Activated naive CD4-positive, alpha-beta T cell treated with anti-CD3 and anti-CD28 coated beads for 36 hours (primary cell): ENCODE results near the gene PARG. TPM values are rescaled to one million over a fixed set of nuclear protein-coding genes. Genes with fewer than 3 reads are reported as not detected.

Source experiments
- CTCF ChIA-PET: fragments of 350-600 bp; sonication (Branson Sonifier 250); formaldehyde crosslinking; loops from one replicate; lab custom pipeline; 2021; ENCODE audit warnings: antibody characterized with exemption; lab: Charles Lee
- DNase-seq: peaks from one replicate; pipeline ENCODE4 v3.0.0-alpha.2; 2020
- H3K27ac Mint-ChIP-seq: one replicate; pipeline ENCODE4 v1.8.0; 2021; ENCODE audit warnings: mild to moderate bottlenecking, mixed read lengths
- H3K27me3 Mint-ChIP-seq: one replicate; pipeline ENCODE4 v1.8.0; 2021; ENCODE audit warnings: low read depth, mixed read lengths
- H3K36me3 Mint-ChIP-seq: one replicate; pipeline ENCODE4 v1.8.0; 2021; ENCODE audit warnings: low read depth, mixed read lengths
- H3K4me1 Mint-ChIP-seq: one replicate; pipeline ENCODE4 v1.8.0; 2021; ENCODE audit warnings: low read depth, mixed read lengths
- H3K4me3 Mint-ChIP-seq: one replicate; pipeline ENCODE4 v1.8.0; 2021; ENCODE audit warnings: mild to moderate bottlenecking, moderate library complexity, mixed read lengths
- H3K9me3 Mint-ChIP-seq: one replicate; pipeline ENCODE4 v1.8.0; 2021; ENCODE audit warnings: mixed read lengths
- intact Hi-C: fragments of 100-400 bp; cut with micrococcal nuclease; formaldehyde crosslinking; loops from one replicate; pipeline ENCODE4 v1.15.1; 2023
- total RNA-seq, 2 experiments: library from RNA; stranded (reverse); gene quantifications; one replicate each; pipeline ENCODE4 v1.2.3, GENCODE V29; 2021

Gene PARG
- total RNA-seq, 2 experiments from 2014 or later, result 25.4 to 27.2 TPM

GRCh38 chr10:49837051-49837478 lies 104.8 kb downstream of the PARG start:
- H3K4me3 Mint-ChIP-seq, result no peak overlapping the region
- no peak for DNase-seq
- peaks cover 36% of the 10 kb centered on the region for H3K36me3 Mint-ChIP-seq
- no peaks in the 10 kb centered on the region for H3K27me3 Mint-ChIP-seq
- CTCF ChIA-PET, result no interaction called here
- H3K4me1 Mint-ChIP-seq, result no peaks in the 10 kb centered on the region
- no peaks in the 10 kb centered on the region for H3K9me3 Mint-ChIP-seq
- intact Hi-C loops, result no loop called here
- no peak overlapping the region for H3K27ac Mint-ChIP-seq

DNA sequence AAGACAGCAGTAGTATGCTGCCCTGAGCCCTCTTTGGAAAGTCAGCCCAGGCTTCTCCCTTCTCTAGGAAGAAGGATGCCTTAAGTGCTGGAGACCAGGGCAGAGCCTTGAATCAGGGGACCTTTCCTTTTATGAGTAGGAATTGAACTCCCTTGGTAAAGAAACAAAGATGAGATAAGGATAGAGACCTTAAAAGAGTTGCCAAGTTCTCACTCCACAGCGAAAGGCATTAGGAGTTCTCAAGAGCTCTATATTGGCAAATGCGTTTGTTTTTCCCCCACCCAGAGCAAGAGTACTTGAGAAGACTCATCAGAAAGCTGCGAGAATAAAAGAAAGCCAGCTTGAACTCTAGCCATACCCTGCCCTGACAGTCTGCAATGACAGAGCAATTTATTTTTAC lies 106.9 kb downstream of the PARG start:
- Mint-ChIP-seq H3K27ac (no peak overlapping the region), H3K4me3 (no peak overlapping the region), H3K36me3 (peaks cover 30% of the 10 kb centered on the region), H3K27me3 (no peaks in the 10 kb centered on the region), H3K9me3 (no peaks in the 10 kb centered on the region), H3K4me1 (peaks cover 4% of the 10 kb centered on the region)
- CTCF ChIA-PET, result no interaction called here
- intact Hi-C loops, result no loop called here
- DNase-seq, result no peak

GRCh38 chr10:49834201-49834600 lies 107.6 kb downstream of the PARG start:
- no peaks in the 10 kb centered on the region for H3K27me3 Mint-ChIP-seq
- DNase-seq, result no peak
- H3K4me1 Mint-ChIP-seq, result peaks cover 5% of the 10 kb centered on the region
- intact Hi-C loops, result no loop called here
- CTCF ChIA-PET, result no interaction called here
- no peak overlapping the region for H3K27ac Mint-ChIP-seq
- no peak overlapping the region for H3K4me3 Mint-ChIP-seq
- H3K36me3 Mint-ChIP-seq, result peaks cover 26% of the 10 kb centered on the region
- H3K9me3 Mint-ChIP-seq, result no peaks in the 10 kb centered on the region

DNA sequence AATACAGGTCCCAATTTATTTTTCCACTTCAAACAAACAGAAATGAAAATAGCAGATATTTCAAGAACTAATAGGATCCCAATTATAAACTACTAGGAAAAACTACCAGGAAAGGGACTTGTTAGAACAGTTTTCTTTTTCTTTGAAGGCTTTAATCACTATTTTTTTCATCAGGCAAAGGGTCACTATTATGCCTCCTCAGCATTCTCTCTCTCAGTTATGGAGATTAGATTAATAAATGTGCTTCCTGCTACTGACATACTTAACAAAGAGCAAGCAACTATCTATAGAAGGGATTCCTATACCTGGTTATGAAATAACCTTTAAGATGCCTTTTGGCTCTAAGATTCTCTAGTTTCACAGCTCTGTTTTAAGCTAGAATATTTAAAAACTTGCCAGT lies 108.7 kb downstream of the PARG start:
- DNase-seq, result no peak
- no peak overlapping the region for H3K4me3 Mint-ChIP-seq
- intact Hi-C loops, result no loop called here
- H3K9me3 Mint-ChIP-seq, result no peaks in the 10 kb centered on the region
- no peaks in the 10 kb centered on the region for H3K27me3 Mint-ChIP-seq
- H3K36me3 Mint-ChIP-seq, result peaks cover 25% of the 10 kb centered on the region
- H3K27ac Mint-ChIP-seq, result no peak overlapping the region
- H3K4me1 Mint-ChIP-seq, result peaks cover 5% of the 10 kb centered on the region
- CTCF ChIA-PET, result no interaction called here

- H3K36me3 Mint-ChIP-seq, result peaks cover 29% of the 10 kb centered on the region
- H3K9me3 Mint-ChIP-seq, result no peaks in the 10 kb centered on the region
- no peak overlapping the region for H3K4me3 Mint-ChIP-seq
- H3K27ac Mint-ChIP-seq, result no peak overlapping the region
- H3K27me3 Mint-ChIP-seq, result no peaks in the 10 kb centered on the region
- intact Hi-C loops, result no loop called here
- DNase-seq, result no peak
- H3K4me1 Mint-ChIP-seq, result peaks cover 5% of the 10 kb centered on the region
- CTCF ChIA-PET, result interaction anchor here (0.6 kb wide), 1 partner anchor 158 kb away, joined by 3 read pairs; no protein-coding TSS in a partner anchor
Observed at GRCh38 chr10:49831352-49832035, 110.3 kb downstream of the PARG start.

- CTCF ChIA-PET, result no interaction called here
- intact Hi-C loops, result no loop called here
- Mint-ChIP-seq H3K4me1 (peaks cover 5% of the 10 kb centered on the region), H3K36me3 (peaks cover 34% of the 10 kb centered on the region), H3K4me3 (no peak overlapping the region), H3K27ac (no peak overlapping the region), H3K27me3 (no peaks in the 10 kb centered on the region), H3K9me3 (no peaks in the 10 kb centered on the region)
- no peak for DNase-seq
Observed at GRCh38 chr10:49830846-49831245, 111.0 kb downstream of the PARG start.

GRCh38 chr10:49830016-49830415 lies 111.8 kb downstream of the PARG start:
- CTCF ChIA-PET, result no interaction called here
- H3K36me3 Mint-ChIP-seq, result peaks cover 37% of the 10 kb centered on the region
- no peak for DNase-seq
- H3K4me1 Mint-ChIP-seq, result peaks cover 5% of the 10 kb centered on the region
- H3K27me3 Mint-ChIP-seq, result no peaks in the 10 kb centered on the region
- H3K27ac Mint-ChIP-seq, result no peak overlapping the region
- intact Hi-C loops, result no loop called here
- no peak overlapping the region for H3K4me3 Mint-ChIP-seq
- no peaks in the 10 kb centered on the region for H3K9me3 Mint-ChIP-seq

GRCh38 chr10:49827297-49827696 lies 114.5 kb downstream of the PARG start:
- Mint-ChIP-seq H3K9me3 (no peaks in the 10 kb centered on the region), H3K27ac (no peak overlapping the region), H3K4me3 (no peak overlapping the region), H3K36me3 (peaks cover 41% of the 10 kb centered on the region), H3K4me1 (peaks cover 5% of the 10 kb centered on the region), H3K27me3 (no peaks in the 10 kb centered on the region)
- CTCF ChIA-PET, result no interaction called here
- DNase-seq, result no peak
- intact Hi-C loops, result no loop called here

- no peaks in the 10 kb centered on the region for H3K9me3 Mint-ChIP-seq
- no peak overlapping the region for H3K27ac Mint-ChIP-seq
- H3K27me3 Mint-ChIP-seq, result no peaks in the 10 kb centered on the region
- intact Hi-C loops, result no loop called here
- CTCF ChIA-PET, result no interaction called here
- no peak for DNase-seq
- no peaks in the 10 kb centered on the region for H3K4me1 Mint-ChIP-seq
- no peak overlapping the region for H3K4me3 Mint-ChIP-seq
- H3K36me3 Mint-ChIP-seq, result peaks cover 65% of the 10 kb centered on the region
Observed at GRCh38 chr10:49819234-49819958, 122.4 kb downstream of the PARG start.

- Mint-ChIP-seq H3K4me3 (no peak overlapping the region), H3K27ac (no peak overlapping the region), H3K27me3 (no peaks in the 10 kb centered on the region), H3K9me3 (no peaks in the 10 kb centered on the region), H3K36me3 (peaks cover 60% of the 10 kb centered on the region), H3K4me1 (no peaks in the 10 kb centered on the region)
- DNase-seq, result no peak
- intact Hi-C loops, result no loop called here
- CTCF ChIA-PET, result no interaction called here
Observed at GRCh38 chr10:49817845-49818244, 124.0 kb downstream of the PARG start.

DNA sequence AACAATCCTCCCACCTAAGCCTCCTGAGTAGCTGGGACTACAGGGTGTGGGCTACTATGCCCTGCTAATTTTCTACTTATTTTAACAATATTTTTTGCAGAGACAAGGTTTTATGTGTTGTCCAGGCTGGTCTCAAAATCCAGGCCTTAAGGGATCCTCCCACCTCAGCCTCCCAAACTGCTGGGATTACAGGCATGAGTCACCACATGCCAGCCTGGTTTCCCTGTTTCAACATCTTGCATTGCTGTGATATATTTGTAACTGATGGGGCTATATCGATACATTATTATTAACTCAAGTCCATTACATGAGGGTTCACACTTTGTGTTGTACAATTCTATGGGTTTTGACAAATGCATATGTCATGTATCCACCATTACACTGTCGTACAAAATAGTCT lies 137.8 kb downstream of the PARG start:
- Mint-ChIP-seq H3K4me3 (no peak overlapping the region), H3K4me1 (no peaks in the 10 kb centered on the region), H3K9me3 (peaks cover 7% of the 10 kb centered on the region), H3K27ac (no peak overlapping the region), H3K36me3 (no peaks in the 10 kb centered on the region), H3K27me3 (peaks cover 6% of the 10 kb centered on the region)
- CTCF ChIA-PET, result no interaction called here
- DNase-seq, result no peak
- intact Hi-C loops, result no loop called here

DNA sequence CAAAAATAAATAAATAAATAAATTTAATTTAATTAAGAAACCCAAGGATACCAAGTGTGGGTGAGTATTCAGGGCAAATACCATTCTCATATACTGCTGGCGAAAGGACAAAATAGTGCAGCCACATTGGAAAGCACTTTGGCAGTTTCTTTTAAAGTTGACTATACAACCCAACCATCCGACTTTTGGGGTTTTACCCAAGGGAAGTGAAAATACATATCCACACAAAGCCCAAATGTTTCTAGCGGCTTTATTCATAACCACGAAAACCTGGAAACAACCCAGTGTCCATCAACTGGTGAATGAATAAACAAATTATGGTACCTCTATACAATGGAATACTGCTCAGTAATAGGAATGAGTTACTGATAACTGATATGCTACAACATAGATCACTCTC lies 143.6 kb downstream of the PARG start:
- DNase-seq, result no peak
- no peak overlapping the region for H3K27ac Mint-ChIP-seq
- H3K4me1 Mint-ChIP-seq, result no peaks in the 10 kb centered on the region
- CTCF ChIA-PET, result no interaction called here
- H3K4me3 Mint-ChIP-seq, result no peak overlapping the region
- intact Hi-C loops, result no loop called here
- no peaks in the 10 kb centered on the region for H3K9me3 Mint-ChIP-seq
- H3K36me3 Mint-ChIP-seq, result no peaks in the 10 kb centered on the region
- peaks cover 6% of the 10 kb centered on the region for H3K27me3 Mint-ChIP-seq

GRCh38 chr10:49791100-49791499 lies 150.7 kb downstream of the PARG start:
- Mint-ChIP-seq H3K27ac (no peak overlapping the region), H3K36me3 (no peaks in the 10 kb centered on the region), H3K9me3 (no peaks in the 10 kb centered on the region), H3K4me3 (no peak overlapping the region), H3K4me1 (no peaks in the 10 kb centered on the region), H3K27me3 (no peaks in the 10 kb centered on the region)
- intact Hi-C loops, result no loop called here
- DNase-seq, result no peak
- CTCF ChIA-PET, result no interaction called here
